GM06990 (cell line): ENCODE data around the gene ACSS1.
A peak's percentile ranks its signal among the peaks of the same experiment; 100 is the strongest.

Experiments used
- DNase-seq: peaks from one replicate; pipeline ENCODE4 v3.0.0-alpha.2; 2011; ENCODE audit not compliant: insufficient read length; ENCODE audit errors: extremely low read depth
- H3K27me3 ChIP-seq: replicated peaks from 2 replicates; pipeline ENCODE4 v1.6.0; 2011; ENCODE audit warnings: low read length; ENCODE audit not compliant: control insufficient read depth, insufficient read depth
- H3K36me3 ChIP-seq: 2 replicates; pipeline ENCODE4 v1.5.1; 2011; ENCODE audit warnings: low read length; ENCODE audit not compliant: control insufficient read depth, insufficient read depth
- H3K4me3 ChIP-seq: replicated peaks from 2 replicates; pipeline ENCODE4 v1.5.1; 2011; ENCODE audit warnings: low read depth, mild to moderate bottlenecking, control low read depth, low read length
- TF ChIP-seq, protein P1 (sequence below): IDR thresholded peaks from 2 replicates; pipeline ENCODE4 v1.5.1; 2011; ENCODE audit warnings: low read length, control low read depth, mild to moderate bottlenecking, inconsistent platforms; ENCODE audit not compliant: insufficient read depth, poor library complexity, severe bottlenecking

The ACSS1 gene

DNA sequence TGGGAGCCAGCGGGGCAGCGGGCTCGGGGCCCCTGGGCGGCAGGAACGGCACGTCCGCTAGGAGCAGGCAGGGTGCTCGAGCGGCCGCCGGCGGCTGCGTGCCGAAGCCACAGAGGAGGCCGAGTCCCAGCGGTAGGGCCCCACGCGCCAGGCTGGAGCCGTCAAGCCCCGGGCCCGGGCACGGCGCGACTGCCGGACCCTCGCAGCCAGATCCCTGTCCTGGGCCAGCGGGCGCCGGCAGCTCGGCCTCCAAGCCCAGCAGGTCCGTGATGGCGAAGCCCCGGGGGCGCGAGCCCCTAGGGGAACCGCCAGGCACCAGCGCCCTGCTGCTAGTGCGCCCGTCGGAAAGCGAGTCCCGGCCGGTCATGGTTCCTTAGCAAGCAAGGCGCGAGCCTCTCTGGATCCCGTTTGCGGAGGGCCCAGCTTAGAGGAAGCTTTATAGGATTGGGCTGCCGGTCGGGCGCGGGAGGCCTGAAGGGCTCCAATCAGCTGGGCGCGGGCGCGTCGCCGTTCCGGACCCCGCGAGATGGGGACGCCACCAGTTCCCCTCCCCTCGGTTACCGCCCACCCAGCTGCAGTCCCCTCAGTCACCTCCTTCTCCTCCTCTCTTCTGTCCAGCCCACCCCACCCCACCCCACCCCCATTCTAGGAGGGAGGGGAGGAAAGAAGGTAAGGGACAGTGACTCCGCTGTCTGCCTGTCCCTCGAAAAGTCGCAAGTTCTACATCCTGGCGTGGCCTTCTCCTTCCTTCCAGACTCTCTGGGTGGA, 24.0 kb upstream of the ACSS1 start, which contains the start of gene VSX1:
TSS of gene VSX1 (minus strand) at position 412 of the 768 bp plus-strand sequence. CDS start at position 367, 45 bp downstream.
- Histone ChIP-seq H3K4me3 (no peak within 1 kb of the TSS), H3K36me3 (no peaks in the 10 kb centered on the region), H3K27me3 (peaks cover 1% of the 10 kb centered on the region; the same call in 1 of the 2 replicates)
- no peak for DNase-seq
- TF ChIP-seq, protein P1, sequence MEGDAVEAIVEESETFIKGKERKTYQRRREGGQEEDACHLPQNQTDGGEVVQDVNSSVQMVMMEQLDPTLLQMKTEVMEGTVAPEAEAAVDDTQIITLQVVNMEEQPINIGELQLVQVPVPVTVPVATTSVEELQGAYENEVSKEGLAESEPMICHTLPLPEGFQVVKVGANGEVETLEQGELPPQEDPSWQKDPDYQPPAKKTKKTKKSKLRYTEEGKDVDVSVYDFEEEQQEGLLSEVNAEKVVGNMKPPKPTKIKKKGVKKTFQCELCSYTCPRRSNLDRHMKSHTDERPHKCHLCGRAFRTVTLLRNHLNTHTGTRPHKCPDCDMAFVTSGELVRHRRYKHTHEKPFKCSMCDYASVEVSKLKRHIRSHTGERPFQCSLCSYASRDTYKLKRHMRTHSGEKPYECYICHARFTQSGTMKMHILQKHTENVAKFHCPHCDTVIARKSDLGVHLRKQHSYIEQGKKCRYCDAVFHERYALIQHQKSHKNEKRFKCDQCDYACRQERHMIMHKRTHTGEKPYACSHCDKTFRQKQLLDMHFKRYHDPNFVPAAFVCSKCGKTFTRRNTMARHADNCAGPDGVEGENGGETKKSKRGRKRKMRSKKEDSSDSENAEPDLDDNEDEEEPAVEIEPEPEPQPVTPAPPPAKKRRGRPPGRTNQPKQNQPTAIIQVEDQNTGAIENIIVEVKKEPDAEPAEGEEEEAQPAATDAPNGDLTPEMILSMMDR: no peak

DNA sequence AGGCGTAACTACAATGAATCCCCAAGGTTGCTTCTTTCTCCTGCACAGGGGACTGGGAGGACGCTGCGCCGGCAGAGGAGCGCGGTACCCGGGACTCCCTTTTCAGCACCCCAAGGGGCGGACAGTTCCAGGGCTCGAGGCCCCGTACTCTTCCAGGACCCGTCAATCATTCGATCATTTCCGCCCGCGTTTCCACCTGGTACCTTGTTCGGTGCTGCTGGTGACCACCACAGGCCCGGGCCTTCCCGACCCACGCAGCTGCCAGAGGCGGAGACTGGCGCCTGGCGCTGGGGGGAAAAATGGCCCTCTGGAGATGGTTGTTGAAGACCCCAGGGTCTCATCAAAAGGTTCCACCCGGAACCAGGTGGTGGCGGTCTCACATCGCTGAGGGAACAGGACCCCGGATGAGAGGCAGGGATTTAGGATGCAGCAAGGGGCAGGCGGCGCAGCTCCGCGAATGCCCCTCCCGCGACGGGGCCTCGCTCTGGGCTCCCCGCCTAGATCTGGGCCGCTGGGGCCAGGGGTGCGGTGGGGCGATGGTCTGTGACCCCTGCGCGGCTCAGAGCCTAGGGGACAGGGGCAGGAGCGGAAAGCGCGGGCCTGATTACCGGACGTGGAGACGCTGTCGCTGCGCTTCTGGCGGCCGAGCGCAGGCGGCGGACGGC, 23.3 kb upstream of the ACSS1 start:
- TF ChIP-seq, protein P1: no peak
- H3K36me3 ChIP-seq: no peaks in the 10 kb centered on the region
- no peak for DNase-seq
- H3K4me3 ChIP-seq: no peak overlapping the region
- H3K27me3 ChIP-seq: peaks cover 1% of the 10 kb centered on the region; the same call in 1 of the 2 replicates

DNA sequence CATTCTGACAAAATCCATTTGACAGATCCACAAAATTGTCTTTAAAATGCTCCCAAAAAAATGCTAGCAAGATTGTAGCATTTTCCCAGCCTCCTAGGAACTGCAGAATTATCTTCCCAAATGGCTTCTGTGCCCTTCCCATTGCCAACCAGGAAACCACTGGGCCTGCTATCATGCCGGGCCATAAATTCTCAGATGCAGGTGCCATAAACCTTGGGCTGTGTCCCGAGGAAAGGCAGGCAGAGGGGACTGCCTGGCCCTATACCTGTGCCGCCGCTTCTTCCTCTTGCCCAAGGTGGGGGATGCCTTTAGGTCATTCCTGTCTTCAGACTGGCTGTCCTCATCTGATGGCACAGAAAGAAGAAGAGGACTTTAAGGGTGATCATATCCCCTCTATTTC, 21.2 kb upstream of the ACSS1 start:
- TF ChIP-seq, protein P1: no peak
- DNase-seq: no peak
- H3K27me3 ChIP-seq: peaks cover 1% of the 10 kb centered on the region
- H3K4me3 ChIP-seq: no peak overlapping the region
- H3K36me3 ChIP-seq: no peaks in the 10 kb centered on the region

DNA sequence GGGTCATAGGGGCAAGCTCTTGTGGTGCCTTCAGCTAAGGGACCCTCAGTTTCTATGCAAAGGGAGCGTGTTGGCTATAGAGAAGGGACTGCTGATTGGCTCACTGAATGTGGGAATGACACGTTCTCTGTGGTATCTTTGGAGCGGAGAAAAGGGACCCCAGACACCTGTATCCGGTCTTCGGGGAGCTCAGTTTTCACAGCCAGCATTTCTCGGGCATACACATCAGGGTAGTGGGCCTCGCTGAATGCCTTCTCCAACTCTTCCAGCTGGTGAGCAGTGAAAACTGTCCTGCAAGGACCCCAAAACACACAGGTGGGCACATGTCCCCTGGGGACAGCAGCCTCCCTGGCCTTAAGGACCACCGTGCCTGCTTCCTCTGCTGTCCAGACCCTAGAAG, 20.7 kb upstream of the ACSS1 start:
- TF ChIP-seq, protein P1: no peak
- Histone ChIP-seq H3K4me3 (no peak overlapping the region), H3K27me3 (peaks cover 1% of the 10 kb centered on the region), H3K36me3 (no peaks in the 10 kb centered on the region)
- no peak for DNase-seq

DNA sequence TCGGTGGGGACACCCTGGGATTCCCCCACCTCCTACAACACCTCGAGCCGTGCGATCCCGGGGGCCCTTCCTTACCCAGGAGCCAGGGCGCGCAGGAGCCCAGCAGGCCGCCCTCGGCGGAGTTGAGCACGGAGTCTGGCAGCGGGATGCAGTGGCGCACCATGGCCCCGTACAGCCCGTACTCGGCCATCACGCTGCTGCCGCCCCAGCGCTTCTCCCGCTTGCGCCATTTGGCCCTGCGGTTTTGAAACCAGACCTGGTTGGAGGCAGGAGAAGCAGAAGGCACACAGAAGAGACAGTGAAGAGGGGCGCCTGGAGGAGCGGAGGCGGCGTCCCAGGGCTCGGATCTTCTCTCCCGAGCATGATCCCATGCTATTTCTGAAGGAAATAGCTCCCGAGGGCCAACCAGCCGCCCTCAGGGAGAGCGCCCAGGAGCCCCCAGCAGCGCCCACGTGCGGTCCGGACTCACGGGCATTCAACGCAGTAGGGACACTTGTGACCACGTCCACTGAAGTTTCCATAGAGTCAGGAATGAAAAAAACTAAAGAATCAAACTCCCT, 19.8 kb upstream of the ACSS1 start:
- Histone ChIP-seq H3K36me3 (no peaks in the 10 kb centered on the region), H3K4me3 (peak overlapping the region; percentile 51), H3K27me3 (peaks cover 1% of the 10 kb centered on the region)
- TF ChIP-seq, protein P1: no peak
- DNase-seq: no peak
